Chondrocyte (in vitro differentiated cells): Measurements from ENCODE around the gene TBC1D19. TPM values are rescaled to one million over a fixed set of nuclear protein-coding genes. Genes with fewer than 3 reads are reported as not detected.
"Not testable (repeated sequence)": the region's sequence is repeated elsewhere in the genome, so short reads cannot be mapped to it uniquely, and the experiment has no call there.

ENCODE experiments used
- DNase-seq: peaks from one replicate; pipeline ENCODE4 v3.0.0; 2021; ENCODE audit warnings: mixed read lengths, low spot score
- H3K27ac Mint-ChIP-seq: one replicate; pipeline ENCODE4 v1.8.0; 2021; ENCODE audit warnings: mild to moderate bottlenecking, moderate library complexity, mixed read lengths; ENCODE audit not compliant: unreplicated experiment
- H3K27me3 Mint-ChIP-seq: 2 replicates; pipeline ENCODE4 v1.8.0; 2021; ENCODE audit warnings: low read depth, mixed read lengths
- H3K36me3 Mint-ChIP-seq: 2 replicates; pipeline ENCODE4 v1.8.0; 2021; ENCODE audit warnings: low read depth, mixed read lengths
- H3K4me1 Mint-ChIP-seq: 2 replicates; pipeline ENCODE4 v1.8.0; 2021; ENCODE audit warnings: low read depth, mild to moderate bottlenecking, mixed read lengths
- H3K4me3 Mint-ChIP-seq: one replicate; pipeline ENCODE4 v1.8.0; 2021; ENCODE audit warnings: mild to moderate bottlenecking, moderate library complexity, mixed read lengths; ENCODE audit not compliant: unreplicated experiment
- H3K9me3 Mint-ChIP-seq: 2 replicates; pipeline ENCODE4 v1.8.0; 2021; ENCODE audit warnings: low read depth, mixed read lengths
- CTCF ChIP-seq: fragments of 200-600 bp; sonication (generic); IDR thresholded peaks from 2 replicates; pipeline ENCODE4 v1.5.0; 2021; ENCODE audit warnings: antibody characterized with exemption, mild to moderate bottlenecking, moderate library complexity
- total RNA-seq: library from RNA; stranded (reverse); gene quantifications from 3 replicates; pipeline ENCODE4 v1.2.1, GENCODE V29; 2021

Gene TBC1D19
- total RNA-seq, 1 donor from 2014 or later: 12.4 TPM

- H3K4me1 Mint-ChIP-seq: peaks cover 16% of the 10 kb centered on the region
- H3K9me3 Mint-ChIP-seq: peaks cover 9% of the 10 kb centered on the region
- H3K27ac Mint-ChIP-seq: no peak overlapping the region
- DNase-seq: no peak
- no peaks in the 10 kb centered on the region for H3K27me3 Mint-ChIP-seq
- H3K36me3 Mint-ChIP-seq: peaks cover 22% of the 10 kb centered on the region
- TF ChIP-seq CTCF: no peak
- H3K4me3 Mint-ChIP-seq: no peak overlapping the region
These were observed 98.6 kb downstream of the TBC1D19 start for GRCh38 chr4:26682436-26682835.

GRCh38 chr4:26685250-26685649 is 101.4 kb downstream of the TBC1D19 start:
- Mint-ChIP-seq H3K27ac (no peak overlapping the region), H3K9me3 (no peaks in the 10 kb centered on the region), H3K36me3 (peaks cover 9% of the 10 kb centered on the region), H3K4me3 (no peak overlapping the region), H3K4me1 (peaks cover 25% of the 10 kb centered on the region), H3K27me3 (no peaks in the 10 kb centered on the region)
- TF ChIP-seq CTCF: no peak
- DNase-seq: no peak

DNA sequence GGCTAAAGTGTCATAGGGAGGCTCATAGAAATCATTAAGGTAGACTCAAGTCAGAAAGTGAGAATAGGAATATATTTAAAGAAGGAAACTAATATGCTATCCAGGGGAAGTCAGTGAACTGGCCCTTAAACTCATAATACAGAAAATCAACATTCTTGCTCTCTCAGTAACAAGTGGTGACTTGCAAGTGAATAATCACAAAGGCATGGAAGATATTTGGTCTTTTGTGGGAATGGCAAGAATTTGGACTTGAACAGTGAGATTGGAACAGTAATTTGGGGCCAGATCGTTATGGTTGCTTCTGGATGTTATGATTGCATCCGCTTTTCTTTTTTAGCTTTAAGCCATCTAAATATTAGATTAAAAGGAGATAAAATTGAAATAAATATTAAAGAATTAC is 103.8 kb downstream of the TBC1D19 start:
- Mint-ChIP-seq H3K36me3 (peaks cover 17% of the 10 kb centered on the region), H3K4me1 (peaks cover 33% of the 10 kb centered on the region), H3K27ac (peak overlapping the region; percentile 88), H3K9me3 (peaks cover 3% of the 10 kb centered on the region), H3K4me3 (peak overlapping the region; percentile 1), H3K27me3 (no peaks in the 10 kb centered on the region)
- no peak for TF ChIP-seq CTCF
- DNase-seq: no peak

- Mint-ChIP-seq H3K27ac (no peak overlapping the region), H3K9me3 (peaks cover 3% of the 10 kb centered on the region), H3K27me3 (no peaks in the 10 kb centered on the region), H3K4me1 (peaks cover 29% of the 10 kb centered on the region), H3K4me3 (no peak overlapping the region), H3K36me3 (peaks cover 20% of the 10 kb centered on the region)
- no peak for DNase-seq
- no peak for TF ChIP-seq CTCF
These were observed 106.6 kb downstream of the TBC1D19 start for GRCh38 chr4:26690506-26690905.

GRCh38 chr4:26692014-26692726 is 108.3 kb downstream of the TBC1D19 start:
- Mint-ChIP-seq H3K9me3 (peaks cover 3% of the 10 kb centered on the region), H3K27me3 (no peaks in the 10 kb centered on the region), H3K4me1 (peaks cover 19% of the 10 kb centered on the region), H3K36me3 (peaks cover 18% of the 10 kb centered on the region), H3K27ac (no peak overlapping the region), H3K4me3 (no peak overlapping the region)
- DNase-seq: no peak
- no peak for TF ChIP-seq CTCF

GRCh38 chr4:26694131-26694530 is 110.2 kb downstream of the TBC1D19 start:
- H3K27ac Mint-ChIP-seq, H3K4me1 Mint-ChIP-seq, H3K9me3 Mint-ChIP-seq, H3K27me3 Mint-ChIP-seq, H3K4me3 Mint-ChIP-seq, DNase-seq: not testable (repeated sequence)
- peaks cover 23% of the 10 kb centered on the region for H3K36me3 Mint-ChIP-seq
